Measurements from ENCODE around the gene NACC1.

- no peak for TF ChIP-seq CTCF (IDR thresholded peaks at IDR 0.05)
- no peak for TF ChIP-seq POLR2AphosphoS5 (IDR thresholded peaks at IDR 0.05)
- TF ChIP-seq POLR2A (IDR thresholded peaks at IDR 0.05), result no peak
- no peak for TF ChIP-seq EP300 (IDR thresholded peaks at IDR 0.05)
Observed at GRCh38 chr19:13094771-13095392, 23.2 kb upstream of the NACC1 start.
